ENCODE data around the gene KIAA1549.

KIAA1549 gene

GRCh38 chr7:138903186-138903820 is 77.9 kb downstream of the KIAA1549 start:
- DNase-seq: no peak

- DNase-seq: no peak
Observed at GRCh38 chr7:138902161-138902560, 79.0 kb downstream of the KIAA1549 start.

DNA sequence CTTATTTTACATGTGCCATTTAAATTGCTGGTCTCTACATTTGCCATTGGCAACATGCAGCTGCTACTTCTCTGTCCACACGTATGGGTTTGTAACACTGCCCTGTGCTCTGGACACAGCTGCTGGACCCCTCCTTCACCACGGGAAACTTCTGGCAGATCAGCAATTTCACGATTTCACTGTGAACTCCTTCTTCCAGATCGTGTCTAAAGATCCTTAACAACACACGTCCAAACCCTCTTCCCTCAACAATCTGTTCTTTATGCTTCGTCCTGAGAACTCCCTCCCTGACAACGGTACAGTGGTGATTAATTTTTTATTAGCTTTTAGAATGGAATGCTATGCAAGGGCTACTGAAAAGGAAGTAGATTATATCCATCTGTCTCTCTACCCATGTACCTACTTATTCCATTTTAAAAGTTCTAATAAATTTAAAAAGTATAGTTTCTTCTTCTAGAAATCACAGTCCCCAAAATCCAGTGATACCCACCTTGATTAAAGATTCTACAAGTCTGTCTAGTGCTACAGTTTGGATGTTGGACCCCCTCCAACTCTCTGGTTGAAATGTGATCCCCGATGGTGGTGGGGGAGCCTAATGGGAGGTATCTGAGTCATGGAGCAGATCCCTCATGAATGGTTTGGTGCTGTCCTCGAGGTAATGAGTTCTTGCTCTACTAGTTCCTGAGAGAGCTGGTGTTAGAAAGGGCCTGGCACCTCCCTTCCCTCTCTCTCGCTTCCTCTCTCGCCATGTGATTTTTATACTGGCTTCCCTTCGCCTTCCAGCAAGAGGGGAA is 81.0 kb downstream of the KIAA1549 start:
- DNase-seq: no peak

DNA sequence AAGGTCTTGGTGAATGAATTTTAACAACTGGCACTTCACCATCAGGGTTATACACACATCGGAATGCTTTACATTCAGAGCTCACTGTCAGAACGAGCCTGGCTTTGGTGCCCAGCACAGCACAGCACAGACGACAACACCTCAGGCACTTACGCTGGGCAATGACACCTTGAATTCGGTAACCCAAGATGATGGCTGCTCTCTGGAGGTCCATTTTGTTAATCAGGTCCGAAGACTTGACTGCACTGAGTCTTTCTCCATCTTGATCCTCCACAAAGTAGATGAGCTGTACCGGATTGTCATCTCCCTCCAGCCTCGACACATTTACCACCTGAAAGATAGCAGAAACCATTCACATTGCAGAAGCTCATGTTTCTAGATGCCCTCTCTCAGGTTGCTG is 82.4 kb downstream of the KIAA1549 start:
- no peak for DNase-seq

- peak in 1 of 2 donors; percentile 72 for DNase-seq
Observed at GRCh38 chr7:138898255-138898654, 82.9 kb downstream of the KIAA1549 start.

DNA sequence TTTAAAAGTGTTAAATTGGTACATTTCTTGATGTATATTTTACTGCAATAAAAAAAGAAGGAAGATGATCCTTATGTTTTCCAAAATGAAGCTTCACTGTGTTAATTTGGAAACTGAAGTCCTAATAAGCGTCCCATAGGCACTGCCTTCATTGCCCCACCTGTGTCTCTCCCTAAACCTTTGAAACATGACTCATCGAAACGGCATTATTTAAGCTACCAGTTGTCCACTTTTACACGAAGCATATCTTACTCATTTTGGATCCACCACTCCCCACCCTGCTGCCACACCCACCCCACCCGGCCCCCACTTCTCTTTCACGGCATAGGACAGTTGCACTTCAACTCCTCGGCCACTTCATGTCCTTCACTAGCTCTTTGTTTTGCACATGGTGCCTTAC is 85.5 kb downstream of the KIAA1549 start:
- no peak for DNase-seq

DNA sequence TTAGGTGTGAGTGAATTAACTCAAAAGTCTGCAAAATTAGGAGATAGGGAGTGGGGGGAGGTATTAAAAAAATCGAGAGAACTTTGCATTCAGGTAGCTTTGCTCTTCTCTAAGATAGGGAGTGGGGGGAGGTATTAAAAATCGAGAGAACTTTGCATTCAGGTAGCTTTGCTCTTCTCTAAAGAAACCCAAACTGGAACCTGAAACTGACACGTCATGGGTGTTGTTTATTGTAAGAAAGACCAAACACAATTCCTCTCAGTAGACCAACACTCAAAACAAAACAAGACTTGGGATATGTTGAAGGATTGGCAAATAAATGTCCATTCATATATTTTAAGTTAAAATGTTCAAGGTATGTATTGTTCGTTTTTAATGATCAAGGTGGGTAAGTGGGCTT is 87.9 kb downstream of the KIAA1549 start:
- no peak for DNase-seq

DNA sequence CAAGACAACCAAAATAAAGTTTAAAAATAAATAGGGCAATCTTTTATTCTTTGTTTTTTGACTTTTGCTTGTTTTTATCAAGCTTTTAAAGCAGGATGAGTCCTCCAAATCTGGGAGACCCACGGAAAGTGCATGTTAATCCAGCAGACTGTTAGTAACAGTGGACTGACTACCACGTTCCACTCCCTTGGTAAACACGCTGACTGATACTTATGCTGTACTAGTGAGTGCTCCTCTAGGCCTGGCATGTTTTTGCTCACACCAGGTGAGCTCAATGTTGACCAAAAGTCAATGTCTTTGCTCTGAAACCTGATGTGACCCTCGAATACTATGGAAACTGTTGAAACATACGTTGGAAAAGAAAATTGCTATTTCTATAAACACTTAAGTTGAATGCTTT is 88.4 kb downstream of the KIAA1549 start:
- DNase-seq: no peak

DNA sequence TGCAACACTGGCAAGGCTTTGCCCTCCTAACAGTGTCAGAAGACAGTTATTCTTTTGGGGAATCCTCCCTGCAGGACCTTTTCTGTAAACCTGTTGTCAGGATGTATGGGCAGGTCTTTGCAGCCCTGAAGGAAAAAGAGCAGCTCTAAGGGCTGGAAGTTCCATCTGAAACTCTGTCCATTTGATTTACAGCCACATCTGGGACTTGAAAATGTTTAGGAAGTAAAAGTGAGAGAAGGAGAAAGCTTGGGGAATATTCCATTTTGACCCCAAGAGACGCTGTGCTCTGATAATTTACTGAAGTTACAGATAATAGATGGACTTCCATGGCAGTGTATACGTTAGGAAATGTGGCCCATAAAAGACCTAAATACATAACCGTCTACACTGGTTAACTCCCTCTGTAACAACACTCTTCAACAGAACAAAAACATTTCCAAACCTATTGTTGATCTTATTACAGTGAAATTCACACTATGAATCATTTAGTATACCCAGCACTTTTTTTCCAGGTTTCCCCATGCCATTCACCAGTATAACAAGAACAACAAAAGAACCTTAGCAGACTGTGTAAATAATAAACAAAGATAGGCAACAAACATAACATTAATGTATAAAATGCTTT is 89.1 kb downstream of the KIAA1549 start:
- no peak for DNase-seq

DNA sequence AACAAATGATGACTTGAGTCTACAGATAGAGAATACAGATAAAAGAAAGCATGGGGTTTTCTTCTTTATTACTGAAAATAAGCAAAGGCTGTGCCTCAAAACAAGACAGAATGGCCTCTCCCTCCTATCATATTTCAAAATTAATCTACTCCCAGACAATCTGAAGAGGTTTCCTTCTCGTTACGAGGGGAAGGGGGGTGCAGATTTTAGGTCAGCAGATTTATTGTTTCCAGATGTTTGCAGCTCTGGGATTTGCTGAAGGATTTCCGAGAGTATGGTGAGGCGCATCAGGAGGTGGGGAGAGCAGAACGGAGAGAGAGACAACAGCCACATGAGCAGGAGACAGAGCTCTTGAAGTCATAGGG is 89.8 kb downstream of the KIAA1549 start:
- no peak for DNase-seq

DNA sequence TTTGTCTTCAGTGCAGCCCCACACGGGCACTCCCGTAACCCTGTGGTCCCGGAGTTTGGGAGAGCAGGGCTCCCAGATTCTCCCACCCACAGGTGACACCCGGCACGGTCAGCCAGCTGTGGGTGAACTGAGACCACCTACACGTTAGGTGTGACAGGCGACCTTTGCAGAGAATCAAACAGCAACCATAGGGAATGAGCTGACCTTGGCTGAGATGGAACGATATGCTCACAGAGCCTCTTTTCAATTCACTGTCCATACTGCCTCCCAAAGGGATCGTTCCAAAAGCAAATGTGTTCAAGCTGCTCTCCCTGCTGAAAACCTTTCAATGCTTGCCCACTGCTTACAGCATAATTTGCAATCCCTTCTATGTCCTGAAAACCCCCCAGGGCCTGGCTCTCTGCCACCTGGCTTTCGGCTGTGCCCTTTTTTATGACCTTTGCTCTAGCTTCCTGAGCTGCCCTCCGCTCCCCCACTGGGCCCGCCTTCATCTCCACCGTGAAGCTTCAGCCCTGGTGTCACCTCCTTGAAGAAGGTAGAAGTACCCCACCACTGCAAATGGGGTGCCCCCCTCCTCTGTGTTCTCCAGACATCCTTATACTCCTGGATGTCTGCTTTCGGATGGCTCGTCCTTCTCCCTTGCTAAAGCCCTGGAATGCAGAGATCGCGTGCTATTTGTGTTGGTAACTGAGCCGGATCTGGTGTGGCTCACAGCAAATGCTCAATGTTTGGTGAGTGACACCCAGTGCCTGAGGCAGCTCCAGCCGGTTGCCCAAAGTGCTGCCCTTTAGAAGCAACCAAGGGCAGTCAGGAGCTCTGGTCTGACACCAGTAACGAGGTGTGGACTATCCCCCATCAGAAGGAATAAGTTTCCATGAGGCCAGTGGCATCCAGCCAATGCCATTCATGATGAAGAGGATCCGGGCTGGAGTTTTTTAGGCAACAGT is 90.4 kb downstream of the KIAA1549 start:
- DNase-seq: no peak

DNA sequence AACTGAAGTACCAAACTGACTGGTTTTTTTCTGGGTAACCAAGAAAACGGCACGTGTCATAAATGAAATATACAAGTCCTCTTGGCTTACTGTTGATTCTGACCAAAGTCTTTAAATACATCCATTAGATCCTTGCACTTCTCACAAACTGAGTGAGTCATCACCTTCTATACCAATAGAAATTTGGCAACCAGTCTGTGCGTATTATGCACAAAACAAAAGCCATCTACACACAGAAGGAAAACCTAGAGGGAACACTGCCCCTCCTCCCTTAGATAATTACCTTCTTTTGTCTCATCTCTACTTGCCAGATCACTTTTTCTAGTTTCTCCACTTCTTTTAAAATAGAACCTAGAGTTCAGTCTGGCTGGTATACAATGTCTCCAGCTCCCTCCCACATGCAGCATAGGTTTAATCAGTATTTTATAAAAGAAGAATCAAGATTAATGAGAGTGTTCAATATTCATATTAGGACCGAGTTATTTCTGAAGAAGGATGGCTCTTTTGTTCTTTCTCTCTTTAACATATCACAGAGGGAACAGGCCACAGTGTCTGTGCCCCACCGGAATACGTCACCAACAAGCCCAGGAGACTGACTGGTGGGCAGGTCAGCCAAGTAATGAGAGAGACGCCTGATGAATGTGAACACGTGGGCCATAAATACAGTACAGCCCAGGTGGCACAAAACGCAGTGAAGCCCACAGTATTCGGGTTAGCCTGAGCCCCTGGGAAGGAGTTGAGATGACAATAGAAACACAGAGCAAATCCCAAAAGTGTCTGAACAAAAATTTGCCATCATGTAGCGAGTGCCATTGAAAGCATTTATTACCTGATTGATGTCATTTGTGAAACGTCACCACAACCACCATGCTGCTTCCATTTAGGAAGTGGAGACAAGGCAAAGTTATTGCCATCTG is 91.3 kb downstream of the KIAA1549 start:
- DNase-seq: no peak

DNA sequence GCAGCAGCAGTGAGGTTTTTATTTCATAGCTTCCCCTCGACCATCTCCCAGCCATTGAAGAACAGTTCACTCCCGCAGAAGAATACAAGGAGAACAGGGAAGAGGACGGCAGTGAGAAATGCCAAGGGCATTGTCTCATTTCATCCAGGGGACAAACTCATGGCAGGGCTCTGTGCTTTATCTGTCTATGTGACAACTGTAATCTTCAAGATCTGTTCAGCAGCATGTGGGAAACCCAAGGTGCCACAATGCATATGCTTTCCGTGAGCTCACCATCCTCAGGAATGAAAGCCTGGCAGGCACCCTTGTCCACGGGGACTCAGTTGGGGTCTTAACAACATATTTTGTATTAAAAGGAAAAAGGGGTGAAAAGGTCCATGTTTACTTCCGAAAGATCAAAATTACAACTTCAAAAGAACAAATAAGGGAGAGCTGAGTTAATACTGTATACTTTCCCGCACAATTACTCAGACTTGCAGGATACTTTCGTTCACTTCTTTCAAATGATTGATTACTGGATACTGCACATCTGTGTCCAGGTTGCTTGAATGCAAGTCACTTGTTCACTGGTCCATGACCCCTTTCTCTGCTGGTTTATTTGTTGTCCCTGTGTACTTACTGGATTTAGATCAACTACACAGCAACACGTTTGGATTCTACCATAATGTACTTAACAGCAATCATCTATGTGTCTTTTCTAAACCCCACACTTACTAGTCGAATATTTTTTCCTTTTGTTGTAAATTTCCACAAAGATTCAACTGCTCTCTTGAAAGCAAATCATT is 93.1 kb downstream of the KIAA1549 start:
- DNase-seq: no peak

- no peak for DNase-seq
Observed at GRCh38 chr7:138887085-138887710, 94.0 kb downstream of the KIAA1549 start.

DNA sequence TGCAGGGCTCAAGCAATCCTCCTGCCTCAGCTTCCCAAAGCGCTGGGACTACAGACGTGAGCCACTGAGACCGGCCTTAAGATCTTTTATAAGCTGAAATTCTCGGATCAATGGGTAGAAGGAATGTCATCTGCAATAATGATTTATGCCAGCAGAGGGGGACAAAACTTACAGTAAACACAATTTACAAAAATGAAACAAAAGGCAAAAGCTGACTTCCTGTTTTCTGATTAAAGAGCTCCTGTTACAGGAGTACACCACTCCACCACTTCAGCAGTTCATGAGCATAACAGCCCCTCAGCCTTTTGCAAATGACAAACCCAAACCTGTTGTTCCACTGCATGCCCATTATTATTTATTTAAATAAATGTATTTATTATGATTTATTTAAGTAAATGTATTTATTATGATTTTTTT is 94.7 kb downstream of the KIAA1549 start:
- peak in 1 of 2 donors; percentile 79 for DNase-seq

DNA sequence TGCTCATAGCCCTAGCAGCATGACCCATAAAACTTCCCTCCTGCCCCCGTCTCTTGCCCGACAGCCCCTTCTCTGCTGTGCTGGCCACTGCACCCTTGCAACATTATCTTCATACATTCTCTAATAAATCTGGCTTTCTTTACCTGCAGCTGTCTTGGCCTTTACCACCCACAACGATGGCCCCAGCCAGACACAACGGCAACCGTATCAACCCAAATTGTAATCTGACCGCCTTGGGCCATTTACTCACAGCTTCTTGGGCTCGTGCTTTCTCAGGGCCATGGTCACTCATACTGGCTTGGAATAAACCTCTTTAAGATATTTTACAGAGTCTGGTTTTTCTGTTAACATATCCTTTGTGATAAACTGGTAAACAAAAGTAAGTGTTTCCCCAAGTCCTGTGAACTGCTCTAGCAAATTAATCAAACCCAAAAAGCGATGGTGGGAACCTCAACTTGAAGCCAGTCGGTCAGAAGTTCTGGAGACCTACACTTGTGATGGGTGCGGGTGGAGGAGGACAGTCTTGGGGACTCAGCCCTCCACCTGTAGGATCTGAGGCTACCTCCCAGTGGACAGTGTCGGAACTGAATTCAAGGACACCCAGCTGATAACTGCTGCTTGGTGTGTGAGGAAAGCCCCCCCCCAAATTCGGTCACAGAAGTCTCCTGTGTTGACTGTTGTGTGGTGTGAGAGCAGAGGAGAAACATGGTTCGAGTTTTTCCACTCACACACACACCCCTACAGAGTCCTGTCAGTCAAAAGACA is 95.6 kb downstream of the KIAA1549 start:
- no peak for DNase-seq

- DNase-seq: no peak
Observed at GRCh38 chr7:138882249-138882648, 98.9 kb downstream of the KIAA1549 start.

- no peak for DNase-seq
Observed at GRCh38 chr7:138881579-138882188, 99.5 kb downstream of the KIAA1549 start.

GRCh38 chr7:138880881-138881578 is 100.2 kb downstream of the KIAA1549 start:
- no peak for DNase-seq

Data from bone marrow (tissue), 2 donors.